GM12873 (cell line): Measurements from ENCODE around the gene AMBRA1.

Source experiments
- TF ChIP-seq, protein P1 (sequence below): IDR thresholded peaks from 2 replicates; pipeline ENCODE4 v1.5.1; 2012; ENCODE audit warnings: low read depth, mild to moderate bottlenecking, moderate library complexity, low read length, control low read depth; ENCODE audit not compliant: insufficient read depth; ENCODE audit errors: missing control alignments

AMBRA1 gene

DNA sequence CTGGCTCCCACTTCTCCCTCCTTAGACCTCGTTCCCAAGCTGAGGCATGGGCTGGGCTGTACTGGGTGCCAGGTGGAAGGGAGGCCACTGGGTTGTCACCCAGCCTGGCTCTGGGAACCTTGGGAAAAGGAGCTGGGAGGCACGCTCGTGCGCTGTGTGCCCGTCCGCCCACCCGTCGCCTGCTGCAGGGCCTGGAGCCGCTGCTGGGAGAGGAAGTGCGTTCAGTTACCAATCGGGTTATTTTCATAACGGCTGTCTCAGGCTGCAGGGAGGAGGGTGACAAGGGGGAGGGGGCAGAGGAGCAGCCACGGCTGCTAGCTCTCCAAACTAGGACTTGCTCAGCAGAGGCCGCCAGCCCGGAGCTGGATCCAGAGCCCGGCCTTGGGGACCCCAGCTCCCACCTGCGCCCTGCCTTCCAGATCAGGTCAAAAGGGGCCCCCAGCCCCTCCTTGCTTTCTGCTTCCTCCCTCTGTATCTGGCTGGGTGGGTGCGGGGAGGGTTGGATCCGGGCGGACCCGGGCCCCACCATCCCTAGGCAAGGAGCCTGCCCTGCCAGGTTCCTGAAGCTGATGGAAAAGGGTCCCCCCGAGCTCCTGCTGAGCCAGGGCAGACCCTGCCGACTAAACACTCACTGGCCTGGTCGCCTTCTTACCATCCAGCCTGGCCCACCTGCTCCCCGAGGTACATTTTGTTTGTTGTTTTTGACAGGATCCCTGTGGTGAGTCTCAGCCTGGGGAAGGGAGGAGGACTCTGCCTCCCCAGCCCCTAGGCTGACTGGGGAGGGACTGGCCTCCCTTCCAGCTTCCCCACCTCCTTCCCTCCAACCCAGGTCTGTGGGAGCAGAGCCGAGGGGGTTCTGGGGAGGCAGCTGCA is 232.3 kb downstream of the AMBRA1 start:
- TF ChIP-seq, protein P1, sequence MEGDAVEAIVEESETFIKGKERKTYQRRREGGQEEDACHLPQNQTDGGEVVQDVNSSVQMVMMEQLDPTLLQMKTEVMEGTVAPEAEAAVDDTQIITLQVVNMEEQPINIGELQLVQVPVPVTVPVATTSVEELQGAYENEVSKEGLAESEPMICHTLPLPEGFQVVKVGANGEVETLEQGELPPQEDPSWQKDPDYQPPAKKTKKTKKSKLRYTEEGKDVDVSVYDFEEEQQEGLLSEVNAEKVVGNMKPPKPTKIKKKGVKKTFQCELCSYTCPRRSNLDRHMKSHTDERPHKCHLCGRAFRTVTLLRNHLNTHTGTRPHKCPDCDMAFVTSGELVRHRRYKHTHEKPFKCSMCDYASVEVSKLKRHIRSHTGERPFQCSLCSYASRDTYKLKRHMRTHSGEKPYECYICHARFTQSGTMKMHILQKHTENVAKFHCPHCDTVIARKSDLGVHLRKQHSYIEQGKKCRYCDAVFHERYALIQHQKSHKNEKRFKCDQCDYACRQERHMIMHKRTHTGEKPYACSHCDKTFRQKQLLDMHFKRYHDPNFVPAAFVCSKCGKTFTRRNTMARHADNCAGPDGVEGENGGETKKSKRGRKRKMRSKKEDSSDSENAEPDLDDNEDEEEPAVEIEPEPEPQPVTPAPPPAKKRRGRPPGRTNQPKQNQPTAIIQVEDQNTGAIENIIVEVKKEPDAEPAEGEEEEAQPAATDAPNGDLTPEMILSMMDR = no peak

DNA sequence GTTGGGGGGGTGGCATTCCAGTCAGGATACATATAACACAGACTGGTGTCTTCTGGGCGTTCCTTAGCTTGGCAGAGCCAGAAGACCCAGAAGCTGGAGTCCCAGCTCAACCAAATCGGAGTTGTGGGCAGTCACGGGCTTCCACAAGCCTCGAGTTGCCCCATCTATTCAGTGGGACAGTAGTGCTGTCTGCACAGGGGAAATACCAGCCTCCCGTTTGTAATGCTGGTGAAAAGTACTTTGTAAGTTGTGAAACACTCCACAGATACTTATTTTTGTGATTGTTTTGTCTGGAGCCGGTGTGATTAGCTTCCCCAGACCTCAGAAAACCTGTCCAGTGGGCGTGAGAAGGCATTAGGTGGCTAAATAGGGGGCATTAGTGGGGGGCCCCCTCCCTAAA is 232.9 kb downstream of the AMBRA1 start:
- TF ChIP-seq, protein P1 = no peak

DNA sequence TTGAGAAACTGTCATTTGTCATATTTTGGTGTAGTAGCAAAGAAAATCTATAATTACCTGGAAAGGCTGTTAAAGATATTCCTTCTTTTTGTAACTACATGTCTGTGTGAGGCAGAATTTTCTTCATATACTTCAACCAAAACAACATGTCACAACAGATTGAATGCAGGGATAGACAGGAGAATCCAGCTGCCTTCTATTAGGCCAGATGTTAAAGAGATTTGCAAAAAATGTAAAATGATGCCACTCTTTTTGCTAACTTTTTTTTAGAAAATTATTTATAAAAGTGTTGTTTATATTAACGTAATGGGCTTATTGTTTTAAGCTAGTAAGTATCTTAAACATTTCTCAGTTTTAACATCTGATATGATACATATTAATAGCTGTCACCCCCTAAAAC is 233.9 kb downstream of the AMBRA1 start:
- TF ChIP-seq, protein P1 = no peak

DNA sequence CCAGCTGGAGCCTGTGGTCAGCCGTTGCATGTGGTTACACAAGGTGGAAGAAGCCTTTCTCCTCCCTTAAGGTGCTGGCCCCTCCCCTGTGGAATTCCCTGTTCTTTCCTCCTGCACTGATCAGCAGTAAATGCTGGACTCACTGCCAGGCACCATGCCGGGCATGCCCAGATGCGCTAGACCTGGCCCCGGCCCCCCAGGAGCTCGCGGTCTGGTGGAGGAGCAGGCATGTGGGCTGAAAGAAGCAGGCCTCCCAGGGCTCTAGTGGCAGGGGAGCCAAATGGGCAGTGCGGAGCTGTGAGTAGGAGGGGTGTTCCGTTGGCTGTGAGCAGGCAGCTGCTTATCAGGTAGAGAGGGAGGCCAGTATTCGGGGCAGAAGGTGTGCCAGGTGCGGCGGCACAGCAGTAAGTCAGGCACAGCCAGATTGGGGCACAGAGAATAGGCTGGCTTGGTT is 236.3 kb downstream of the AMBRA1 start:
- TF ChIP-seq, protein P1 = no peak

DNA sequence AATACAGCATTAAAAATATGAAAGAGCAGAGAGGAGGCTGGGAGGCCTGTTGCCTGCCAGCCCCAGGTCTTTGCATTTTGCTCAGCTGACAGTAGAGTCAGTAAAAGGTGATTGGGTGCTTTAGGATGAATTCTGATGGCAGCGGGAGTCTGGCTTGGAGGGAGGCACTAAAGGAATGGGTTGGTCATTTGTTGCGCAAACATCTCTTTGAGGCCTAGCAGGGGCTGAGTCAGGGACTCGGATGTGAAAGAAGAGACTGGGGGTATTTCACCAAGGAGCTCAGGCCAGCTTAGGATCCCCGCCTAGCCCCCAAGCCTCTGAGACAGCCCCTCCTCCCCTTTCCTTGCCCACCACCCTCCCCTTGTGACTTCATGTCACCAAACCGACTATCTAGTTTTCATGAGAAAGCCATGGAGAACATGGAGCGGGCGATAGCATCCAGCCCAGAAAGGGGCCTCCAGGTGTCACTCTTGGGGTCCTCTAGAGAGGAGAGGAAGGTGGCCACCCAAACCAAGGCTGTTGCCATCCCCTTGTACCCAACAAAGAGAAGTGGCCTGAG is 236.8 kb downstream of the AMBRA1 start:
- TF ChIP-seq, protein P1 = no peak

DNA sequence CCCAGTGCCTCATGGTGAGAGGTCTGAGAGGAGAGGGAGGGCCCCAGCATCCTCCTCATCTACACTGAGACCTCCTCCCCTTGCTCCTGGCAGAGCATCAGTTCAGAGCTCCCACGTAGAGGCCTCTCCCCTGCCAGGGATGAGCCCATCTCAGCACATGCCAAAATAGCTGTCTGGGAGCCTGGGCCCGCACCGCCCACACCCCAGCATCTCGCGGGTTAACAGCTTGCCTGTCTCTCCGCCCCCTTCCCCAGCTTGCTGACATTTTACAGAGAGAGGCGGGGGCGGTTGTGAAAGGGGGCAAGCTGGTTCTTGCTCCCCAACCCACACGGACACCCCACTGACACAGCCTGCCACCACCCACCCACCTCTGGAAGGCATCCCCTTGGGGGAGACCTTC is 240.1 kb downstream of the AMBRA1 start:
- TF ChIP-seq, protein P1 = no peak

DNA sequence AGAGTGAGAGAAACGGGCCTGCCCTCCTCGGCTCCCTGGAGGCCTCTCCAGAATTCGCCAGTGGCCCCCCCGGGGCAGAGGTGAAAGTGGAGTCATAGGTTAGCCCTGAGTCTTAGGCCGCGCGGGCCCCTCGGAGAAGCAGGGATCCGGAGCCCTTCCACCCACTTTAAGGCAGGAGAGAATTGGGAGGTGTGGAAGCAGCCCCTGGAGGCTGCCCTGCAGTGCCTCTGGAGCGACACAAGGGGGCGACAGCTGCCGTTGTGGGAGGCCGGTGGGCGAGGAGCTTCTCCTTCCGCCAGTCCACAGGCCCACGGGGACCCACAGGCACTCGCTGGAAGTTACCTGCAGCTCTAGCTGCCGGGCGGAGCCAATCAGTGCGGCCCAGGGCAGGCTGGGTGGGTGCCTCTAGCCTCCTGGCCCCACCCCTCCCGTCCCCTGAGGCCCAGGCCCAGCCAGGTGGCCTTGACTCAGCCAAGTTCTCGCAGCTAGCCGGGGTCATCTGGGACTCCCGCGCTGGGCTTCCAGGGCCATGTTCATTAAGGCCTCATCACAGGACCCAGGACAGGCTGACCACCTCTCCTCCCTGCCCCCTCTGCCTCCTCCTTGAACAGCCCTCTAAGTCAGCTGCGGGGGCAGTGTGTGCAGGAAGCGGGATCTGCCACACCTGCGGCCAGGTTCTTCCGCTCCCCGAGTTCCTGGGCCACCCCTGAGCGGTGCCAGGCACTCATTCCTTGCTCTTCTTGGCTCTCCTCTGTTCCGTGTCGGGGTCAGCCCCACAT is 241.6 kb downstream of the AMBRA1 start:
- TF ChIP-seq, protein P1 = peak; percentile 92
